Uterus (tissue), 2 donors: ENCODE results near the gene KCNC3.

Experiments used
- POLR2A ChIP-seq, 2 donors: fragments of 450-650 bp; IDR thresholded peaks; one replicate each; pipeline ENCODE4 v1.6.1; 2016; ENCODE audit warnings: antibody characterized with exemption in 2 of 2, mild to moderate bottlenecking in 1 of 2, moderate library complexity in 1 of 2
- TF ChIP-seq, protein P1 (sequence below), 4 experiments: fragments of 200-600 bp in 2 of 4; fragments of 450-650 bp in 2 of 4; sonication (generic) in 2 of 4; IDR thresholded peaks; one replicate each; pipeline ENCODE4 v1.5.1; 2016 to 2019; ENCODE audit warnings: antibody characterized with exemption in 4 of 4, mild to moderate bottlenecking in 2 of 4, moderate library complexity in 1 of 4

DNA sequence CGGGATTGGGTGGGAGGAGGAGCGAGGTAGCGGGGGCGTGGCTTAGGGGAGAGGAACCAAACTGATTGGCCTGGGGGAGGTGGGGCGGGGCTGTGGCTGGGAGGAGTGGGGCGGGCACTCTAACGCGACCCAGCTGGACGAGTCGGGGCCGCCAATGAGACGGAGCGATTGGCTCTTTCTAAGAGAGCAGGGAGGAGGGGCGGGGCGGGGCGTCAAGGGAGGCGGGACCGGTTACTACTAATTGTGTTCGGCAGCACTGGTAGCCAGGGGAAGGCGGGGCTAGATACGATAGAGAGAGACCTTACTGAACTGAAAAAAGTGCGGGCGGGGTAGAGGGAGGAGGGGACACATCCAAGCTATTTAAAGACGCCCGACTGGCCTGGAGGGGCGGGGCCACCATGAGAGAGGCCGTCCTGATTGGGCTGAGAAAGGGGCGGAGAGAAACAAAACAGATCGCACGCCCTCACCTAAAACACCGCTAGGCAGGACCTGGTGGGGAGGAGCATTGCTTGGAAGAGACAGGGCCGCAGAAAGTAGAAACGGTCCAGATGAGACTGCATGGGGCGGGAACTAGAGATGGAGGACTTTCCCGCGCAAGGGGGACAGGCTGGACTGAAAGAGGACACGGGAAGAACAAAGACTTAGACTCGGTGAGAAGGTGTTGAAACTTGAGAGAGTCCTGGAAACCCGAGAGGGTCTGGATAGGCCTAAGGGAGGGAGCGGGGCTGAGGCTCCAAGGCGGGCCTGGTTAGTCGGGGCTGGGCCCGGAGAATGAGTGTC is at the start of gene KCNC3:
- peak; percentile 29 to 67 for TF ChIP-seq POLR2A (IDR thresholded peaks at IDR 0.05)
- TF ChIP-seq, protein P1, sequence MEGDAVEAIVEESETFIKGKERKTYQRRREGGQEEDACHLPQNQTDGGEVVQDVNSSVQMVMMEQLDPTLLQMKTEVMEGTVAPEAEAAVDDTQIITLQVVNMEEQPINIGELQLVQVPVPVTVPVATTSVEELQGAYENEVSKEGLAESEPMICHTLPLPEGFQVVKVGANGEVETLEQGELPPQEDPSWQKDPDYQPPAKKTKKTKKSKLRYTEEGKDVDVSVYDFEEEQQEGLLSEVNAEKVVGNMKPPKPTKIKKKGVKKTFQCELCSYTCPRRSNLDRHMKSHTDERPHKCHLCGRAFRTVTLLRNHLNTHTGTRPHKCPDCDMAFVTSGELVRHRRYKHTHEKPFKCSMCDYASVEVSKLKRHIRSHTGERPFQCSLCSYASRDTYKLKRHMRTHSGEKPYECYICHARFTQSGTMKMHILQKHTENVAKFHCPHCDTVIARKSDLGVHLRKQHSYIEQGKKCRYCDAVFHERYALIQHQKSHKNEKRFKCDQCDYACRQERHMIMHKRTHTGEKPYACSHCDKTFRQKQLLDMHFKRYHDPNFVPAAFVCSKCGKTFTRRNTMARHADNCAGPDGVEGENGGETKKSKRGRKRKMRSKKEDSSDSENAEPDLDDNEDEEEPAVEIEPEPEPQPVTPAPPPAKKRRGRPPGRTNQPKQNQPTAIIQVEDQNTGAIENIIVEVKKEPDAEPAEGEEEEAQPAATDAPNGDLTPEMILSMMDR (IDR thresholded peaks at IDR 0.05): no peak
